Astrocyte (in vitro differentiated cells and primary cell): ENCODE measurements around the gene DLX3. TPM values are rescaled to one million over a fixed set of nuclear protein-coding genes. Genes with fewer than 3 reads are reported as not detected.
A peak's percentile ranks its signal among the peaks of the same experiment; 100 is the strongest.

Experiments used
- DNase-seq: peaks from one replicate; pipeline ENCODE4 v3.0.0-alpha.2; 2010; ENCODE audit warnings: low read depth
- FAIRE-seq: peaks from 2 replicates; lab custom pipeline; 2011; peaks lifted over from hg19 to GRCh38; lab: Jason Lieb, UNC
- H2AFZ ChIP-seq: 2 replicates; pipeline ENCODE4 v1.6.0; 2012; ENCODE audit warnings: low read depth, low read length, inconsistent platforms
- H3K27ac ChIP-seq: 2 replicates; pipeline ENCODE4 v1.5.1; 2011; ENCODE audit warnings: low read depth, low read length, inconsistent platforms
- H3K27me3 ChIP-seq: 2 replicates; pipeline ENCODE4 v1.6.0; 2011; ENCODE audit warnings: low read length, inconsistent platforms; ENCODE audit not compliant: insufficient read depth
- H3K36me3 ChIP-seq: 2 replicates; pipeline ENCODE4 v1.5.1; 2011; ENCODE audit warnings: low read length, inconsistent platforms; ENCODE audit not compliant: insufficient read depth
- H3K4me1 ChIP-seq: 2 replicates; pipeline ENCODE4 v1.5.1; 2011; ENCODE audit warnings: low read length, inconsistent platforms; ENCODE audit not compliant: insufficient read depth
- H3K4me2 ChIP-seq: 2 replicates; pipeline ENCODE4 v1.6.0; 2012; ENCODE audit warnings: low read length, inconsistent platforms
- H3K4me3 ChIP-seq: 2 replicates; pipeline ENCODE4 v1.5.1; 2011; ENCODE audit warnings: low read depth, mild to moderate bottlenecking, low read length, inconsistent platforms; ENCODE audit not compliant: insufficient read depth
- H3K79me2 ChIP-seq: 2 replicates; pipeline ENCODE4 v1.6.0; 2012; ENCODE audit warnings: mild to moderate bottlenecking, low read length, inconsistent platforms; ENCODE audit not compliant: insufficient read depth
- H3K9ac ChIP-seq: 2 replicates; pipeline ENCODE4 v1.6.0; 2012; ENCODE audit warnings: mild to moderate bottlenecking, low read length, inconsistent platforms
- H3K9me3 ChIP-seq: 2 replicates; pipeline ENCODE4 v1.5.1; 2012; ENCODE audit warnings: low read depth, mild to moderate bottlenecking, low read length, inconsistent platforms; ENCODE audit not compliant: insufficient read depth
- H4K20me1 ChIP-seq: 2 replicates; pipeline ENCODE4 v1.6.0; 2012; ENCODE audit warnings: low read length, inconsistent platforms; ENCODE audit not compliant: insufficient read depth
- H3K27ac Mint-ChIP-seq: one replicate; pipeline ENCODE4 v1.8.0; 2021; ENCODE audit warnings: mild to moderate bottlenecking, mixed read lengths; ENCODE audit not compliant: unreplicated experiment
- H3K27me3 Mint-ChIP-seq: one replicate; pipeline ENCODE4 v1.8.0; 2021; ENCODE audit warnings: low read depth, mixed read lengths; ENCODE audit not compliant: unreplicated experiment
- H3K36me3 Mint-ChIP-seq: one replicate; pipeline ENCODE4 v1.8.0; 2021; ENCODE audit warnings: low read depth, mixed read lengths; ENCODE audit not compliant: unreplicated experiment
- H3K4me1 Mint-ChIP-seq: one replicate; pipeline ENCODE4 v1.8.0; 2021; ENCODE audit warnings: low read depth, mixed read lengths; ENCODE audit not compliant: unreplicated experiment
- H3K4me3 Mint-ChIP-seq: one replicate; pipeline ENCODE4 v1.8.0; 2021; ENCODE audit warnings: mild to moderate bottlenecking, moderate library complexity, mixed read lengths; ENCODE audit not compliant: unreplicated experiment
- H3K9me3 Mint-ChIP-seq: one replicate; pipeline ENCODE4 v1.8.0; 2021; ENCODE audit warnings: mild to moderate bottlenecking, mixed read lengths; ENCODE audit not compliant: unreplicated experiment
- EZH2 ChIP-seq: IDR thresholded peaks from 2 replicates; pipeline ENCODE4 v1.6.1; 2012; ENCODE audit warnings: mild to moderate bottlenecking, low read length, inconsistent platforms; ENCODE audit not compliant: insufficient read depth
- total RNA-seq: library from RNA; stranded (reverse); gene quantifications from 2 replicates; pipeline ENCODE4 v1.2.1, GENCODE V29; 2021
- TF ChIP-seq, protein P1 (sequence below): IDR thresholded peaks from 2 replicates; pipeline ENCODE4 v1.5.1; 2011; ENCODE audit warnings: low read depth, mild to moderate bottlenecking, inconsistent platforms, low read length, moderate library complexity; ENCODE audit not compliant: insufficient read depth

The DLX3 gene
- total RNA-seq, 1 donor from 2014 or later: 1.00 TPM

GRCh38 chr17:49984776-49985175, 10.2 kb downstream of the DLX3 start:
- H4K20me1 ChIP-seq: no peaks in the 10 kb centered on the region
- no peak overlapping the region for H2AFZ ChIP-seq
- H3K4me3 ChIP-seq: no peak overlapping the region
- TF ChIP-seq EZH2: no peak
- TF ChIP-seq, protein P1, sequence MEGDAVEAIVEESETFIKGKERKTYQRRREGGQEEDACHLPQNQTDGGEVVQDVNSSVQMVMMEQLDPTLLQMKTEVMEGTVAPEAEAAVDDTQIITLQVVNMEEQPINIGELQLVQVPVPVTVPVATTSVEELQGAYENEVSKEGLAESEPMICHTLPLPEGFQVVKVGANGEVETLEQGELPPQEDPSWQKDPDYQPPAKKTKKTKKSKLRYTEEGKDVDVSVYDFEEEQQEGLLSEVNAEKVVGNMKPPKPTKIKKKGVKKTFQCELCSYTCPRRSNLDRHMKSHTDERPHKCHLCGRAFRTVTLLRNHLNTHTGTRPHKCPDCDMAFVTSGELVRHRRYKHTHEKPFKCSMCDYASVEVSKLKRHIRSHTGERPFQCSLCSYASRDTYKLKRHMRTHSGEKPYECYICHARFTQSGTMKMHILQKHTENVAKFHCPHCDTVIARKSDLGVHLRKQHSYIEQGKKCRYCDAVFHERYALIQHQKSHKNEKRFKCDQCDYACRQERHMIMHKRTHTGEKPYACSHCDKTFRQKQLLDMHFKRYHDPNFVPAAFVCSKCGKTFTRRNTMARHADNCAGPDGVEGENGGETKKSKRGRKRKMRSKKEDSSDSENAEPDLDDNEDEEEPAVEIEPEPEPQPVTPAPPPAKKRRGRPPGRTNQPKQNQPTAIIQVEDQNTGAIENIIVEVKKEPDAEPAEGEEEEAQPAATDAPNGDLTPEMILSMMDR: no peak
- no peaks in the 10 kb centered on the region for H3K79me2 ChIP-seq
- H3K4me1 ChIP-seq: no peaks in the 10 kb centered on the region
- Mint-ChIP-seq H3K9me3 (peaks cover 4% of the 10 kb centered on the region), H3K27ac (no peak overlapping the region), H3K36me3 (no peaks in the 10 kb centered on the region), H3K4me1 (peaks cover 5% of the 10 kb centered on the region), H3K27me3 (peaks cover 88% of the 10 kb centered on the region), H3K4me3 (no peak overlapping the region)
- no peaks in the 10 kb centered on the region for H3K36me3 ChIP-seq
- peaks cover 67% of the 10 kb centered on the region for H3K27me3 ChIP-seq
- no peak overlapping the region for H3K4me2 ChIP-seq
- H3K9me3 ChIP-seq: no peaks in the 10 kb centered on the region
- no peak overlapping the region for H3K27ac ChIP-seq
- FAIRE-seq: no peak
- no peak for DNase-seq
- no peak overlapping the region for H3K9ac ChIP-seq

- peaks cover 5% of the 10 kb centered on the region for H3K4me1 Mint-ChIP-seq
- H3K9me3 ChIP-seq: no peaks in the 10 kb centered on the region
- FAIRE-seq: no peak
- no peak overlapping the region for H3K4me3 Mint-ChIP-seq
- H3K27ac ChIP-seq: no peak overlapping the region
- peaks cover 4% of the 10 kb centered on the region for H3K9me3 Mint-ChIP-seq
- no peaks in the 10 kb centered on the region for H3K79me2 ChIP-seq
- H3K27me3 Mint-ChIP-seq: peaks cover 88% of the 10 kb centered on the region
- H3K4me3 ChIP-seq: no peak overlapping the region
- H3K9ac ChIP-seq: no peak overlapping the region
- no peaks in the 10 kb centered on the region for H3K36me3 Mint-ChIP-seq
- no peak for TF ChIP-seq EZH2
- TF ChIP-seq, protein P1: no peak
- no peak overlapping the region for H2AFZ ChIP-seq
- DNase-seq: no peak
- no peaks in the 10 kb centered on the region for H3K36me3 ChIP-seq
- H3K4me2 ChIP-seq: no peak overlapping the region
- peaks cover 70% of the 10 kb centered on the region for H3K27me3 ChIP-seq
- H3K4me1 ChIP-seq: no peaks in the 10 kb centered on the region
- H4K20me1 ChIP-seq: no peaks in the 10 kb centered on the region
- H3K27ac Mint-ChIP-seq: no peak overlapping the region
Observed at GRCh38 chr17:49984283-49984682, 10.7 kb downstream of the DLX3 start.

DNA sequence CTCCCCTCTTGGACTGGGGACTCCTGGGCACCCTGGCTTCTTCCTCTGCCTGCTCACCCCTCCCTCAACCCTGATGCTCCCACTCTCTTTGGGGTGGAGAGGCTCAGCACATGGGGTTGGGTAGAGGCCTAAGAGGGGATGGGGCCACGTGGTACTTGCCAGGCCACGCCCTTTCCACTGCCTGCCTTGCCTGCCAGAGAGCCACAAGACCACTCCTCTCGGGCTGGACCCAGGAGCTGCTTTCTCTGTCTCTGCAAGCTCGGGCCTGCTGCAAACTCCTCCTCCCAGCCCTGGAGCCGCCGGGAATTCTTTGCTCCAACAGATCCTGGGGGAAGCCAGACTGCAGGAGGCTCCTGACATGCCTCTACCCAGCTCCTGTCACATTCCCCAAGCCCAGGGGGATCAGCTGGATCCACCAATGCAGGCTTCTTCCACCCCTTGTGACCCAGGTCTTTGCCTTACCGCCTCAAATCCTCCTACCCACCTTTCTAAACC, 14.3 kb downstream of the DLX3 start:
- H3K27me3 ChIP-seq: peaks cover 62% of the 10 kb centered on the region
- H2AFZ ChIP-seq: no peak overlapping the region
- H3K79me2 ChIP-seq: no peaks in the 10 kb centered on the region
- no peaks in the 10 kb centered on the region for H3K9me3 ChIP-seq
- H3K36me3 ChIP-seq: no peaks in the 10 kb centered on the region
- Mint-ChIP-seq H3K27me3 (peaks cover 87% of the 10 kb centered on the region), H3K9me3 (peaks cover 4% of the 10 kb centered on the region), H3K27ac (peak overlapping the region; percentile 19), H3K4me3 (no peak overlapping the region), H3K36me3 (no peaks in the 10 kb centered on the region), H3K4me1 (peaks cover 9% of the 10 kb centered on the region)
- H3K4me1 ChIP-seq: no peaks in the 10 kb centered on the region
- DNase-seq (no peak), FAIRE-seq (no peak)
- H3K4me3 ChIP-seq: no peak overlapping the region
- H3K27ac ChIP-seq: no peak overlapping the region
- H4K20me1 ChIP-seq: no peaks in the 10 kb centered on the region
- no peak overlapping the region for H3K9ac ChIP-seq
- H3K4me2 ChIP-seq: no peak overlapping the region
- TF ChIP-seq, protein P1: no peak
- no peak for TF ChIP-seq EZH2
